Measurements from ENCODE around the gene MED12.

The MED12 gene

DNA sequence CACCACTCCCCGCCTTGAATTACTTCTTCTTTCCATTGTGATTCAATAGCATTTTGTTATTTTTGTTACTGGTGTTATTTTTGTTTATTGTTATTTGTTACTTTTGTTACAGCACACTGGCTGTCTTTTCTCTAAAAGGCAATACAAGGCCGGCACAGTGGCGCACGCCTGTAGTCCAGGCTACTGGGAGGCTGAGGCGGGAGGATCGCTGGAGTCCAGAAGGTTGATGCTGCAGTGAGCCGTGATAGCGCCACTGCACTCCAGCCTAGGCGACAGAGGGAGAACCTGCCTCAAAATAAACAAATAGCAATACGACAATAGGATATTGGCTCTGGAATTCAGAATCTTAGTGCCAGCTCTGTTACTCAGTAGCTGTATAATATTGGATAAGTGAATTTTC, 1.0 kb upstream of the MED12 start:
- no peak for DNase-seq (ENCODE audit: low read depth)
- H3K4me3 ChIP-seq (ENCODE audit: low read depth, low read length) = no peak overlapping the region
- in situ Hi-C loops (cut with HindIII; ENCODE audit: low sequenced_read_pairs) = no loop called here
- TF ChIP-seq, protein P1, sequence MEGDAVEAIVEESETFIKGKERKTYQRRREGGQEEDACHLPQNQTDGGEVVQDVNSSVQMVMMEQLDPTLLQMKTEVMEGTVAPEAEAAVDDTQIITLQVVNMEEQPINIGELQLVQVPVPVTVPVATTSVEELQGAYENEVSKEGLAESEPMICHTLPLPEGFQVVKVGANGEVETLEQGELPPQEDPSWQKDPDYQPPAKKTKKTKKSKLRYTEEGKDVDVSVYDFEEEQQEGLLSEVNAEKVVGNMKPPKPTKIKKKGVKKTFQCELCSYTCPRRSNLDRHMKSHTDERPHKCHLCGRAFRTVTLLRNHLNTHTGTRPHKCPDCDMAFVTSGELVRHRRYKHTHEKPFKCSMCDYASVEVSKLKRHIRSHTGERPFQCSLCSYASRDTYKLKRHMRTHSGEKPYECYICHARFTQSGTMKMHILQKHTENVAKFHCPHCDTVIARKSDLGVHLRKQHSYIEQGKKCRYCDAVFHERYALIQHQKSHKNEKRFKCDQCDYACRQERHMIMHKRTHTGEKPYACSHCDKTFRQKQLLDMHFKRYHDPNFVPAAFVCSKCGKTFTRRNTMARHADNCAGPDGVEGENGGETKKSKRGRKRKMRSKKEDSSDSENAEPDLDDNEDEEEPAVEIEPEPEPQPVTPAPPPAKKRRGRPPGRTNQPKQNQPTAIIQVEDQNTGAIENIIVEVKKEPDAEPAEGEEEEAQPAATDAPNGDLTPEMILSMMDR (IDR thresholded peaks at IDR 0.05; ENCODE audit: low read depth, low read length, missing control alignments) = no peak

DNA sequence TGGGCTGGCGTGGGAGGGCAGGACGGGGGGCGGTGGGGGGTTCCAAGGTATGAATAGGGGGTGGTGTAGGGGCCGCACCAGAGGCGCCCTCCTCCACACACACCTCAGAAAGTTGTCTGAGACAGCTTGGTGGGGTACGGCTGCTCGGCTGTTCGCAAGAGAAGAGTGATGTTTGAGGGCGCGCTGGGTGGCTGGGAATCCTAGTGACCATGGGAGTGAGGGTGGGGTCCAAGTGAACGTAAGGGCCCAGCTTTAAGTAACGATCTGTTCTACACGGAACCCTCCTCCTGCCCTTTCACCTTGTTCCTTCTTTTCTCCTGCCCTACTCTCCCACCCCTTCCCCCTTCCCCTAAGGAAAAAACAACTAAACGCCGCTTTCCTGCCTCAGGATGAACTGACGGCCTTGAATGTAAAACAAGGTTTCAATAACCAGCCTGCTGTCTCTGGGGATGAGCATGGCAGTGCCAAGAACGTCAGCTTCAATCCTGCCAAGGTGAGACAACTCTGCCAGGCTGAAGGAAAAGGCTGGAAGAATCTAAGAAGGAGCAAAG, 664 bp downstream of the MED12 start:
- in situ Hi-C loops (cut with HindIII; ENCODE audit: low sequenced_read_pairs) = no loop called here
- DNase-seq (ENCODE audit: low read depth) = no peak
- TF ChIP-seq, protein P1 (IDR thresholded peaks at IDR 0.05; ENCODE audit: low read depth, low read length, missing control alignments) = no peak
- peak overlapping the region; percentile 60 for H3K4me3 ChIP-seq (ENCODE audit: low read depth, low read length)

DNA sequence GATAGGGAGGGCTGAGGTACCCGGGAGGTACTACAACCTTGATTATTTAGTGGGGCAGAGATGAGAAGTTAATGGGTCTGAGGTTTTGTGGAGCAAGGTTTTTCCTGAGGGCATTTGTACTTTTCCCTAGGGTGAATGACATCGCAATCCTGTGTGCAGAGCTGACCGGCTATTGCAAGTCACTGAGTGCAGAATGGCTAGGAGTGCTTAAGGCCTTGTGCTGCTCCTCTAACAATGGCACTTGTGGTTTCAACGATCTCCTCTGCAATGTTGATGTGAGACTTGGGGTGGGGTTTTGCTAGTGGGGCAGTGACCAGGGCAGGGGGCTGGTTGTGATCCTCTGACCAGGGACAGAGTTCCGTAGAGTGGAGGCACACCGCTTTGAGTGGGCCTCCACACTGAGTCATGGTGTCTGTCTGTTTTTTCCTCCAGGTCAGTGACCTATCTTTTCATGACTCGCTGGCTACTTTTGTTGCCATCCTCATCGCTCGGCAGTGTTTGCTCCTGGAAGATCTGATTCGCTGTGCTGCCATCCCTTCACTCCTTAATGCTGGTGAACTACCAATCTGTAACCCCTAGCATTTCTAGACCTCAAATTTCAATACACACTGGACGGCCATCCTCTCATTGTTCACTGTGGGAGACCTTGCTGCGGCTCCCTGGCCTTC, 9.9 kb downstream of the MED12 start:
- DNase-seq (ENCODE audit: low read depth) = no peak
- TF ChIP-seq, protein P1 (IDR thresholded peaks at IDR 0.05; ENCODE audit: low read depth, low read length, missing control alignments) = no peak
- in situ Hi-C loops (cut with HindIII; ENCODE audit: low sequenced_read_pairs) = no loop called here

DNA sequence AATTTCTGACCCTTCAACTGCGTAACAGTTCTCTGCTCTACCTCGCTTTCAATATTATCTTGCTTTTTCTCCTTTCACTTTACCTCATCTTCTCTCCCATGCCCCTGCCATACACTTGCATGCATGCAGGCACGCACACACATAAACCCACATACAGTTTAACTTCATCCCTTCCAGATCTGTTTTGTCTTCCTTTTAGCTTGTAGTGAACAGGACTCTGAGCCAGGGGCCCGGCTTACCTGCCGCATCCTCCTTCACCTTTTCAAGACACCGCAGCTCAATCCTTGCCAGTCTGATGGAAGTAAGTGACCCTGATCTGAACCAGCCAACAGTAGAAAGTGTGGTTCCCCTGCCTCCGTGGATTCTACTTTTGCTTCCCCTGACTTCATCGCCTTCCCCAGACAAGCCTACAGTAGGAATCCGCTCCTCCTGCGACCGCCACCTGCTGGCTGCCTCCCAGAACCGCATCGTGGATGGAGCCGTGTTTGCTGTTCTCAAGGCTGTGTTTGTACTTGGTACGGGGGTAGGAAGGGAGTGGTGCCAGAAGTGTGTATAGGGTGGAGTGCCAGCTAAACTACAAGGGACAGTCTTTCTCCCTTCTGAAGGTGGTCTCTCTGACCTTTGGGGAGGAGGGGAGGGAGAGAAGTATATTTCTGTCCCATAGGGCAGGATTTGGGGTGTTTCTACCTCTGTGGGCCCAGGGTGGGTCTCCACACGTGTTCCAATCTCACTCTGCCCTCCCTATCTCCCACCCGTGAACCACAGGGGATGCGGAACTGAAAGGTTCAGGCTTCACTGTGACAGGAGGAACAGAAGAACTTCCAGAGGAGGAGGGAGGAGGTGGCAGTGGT, 10.7 kb downstream of the MED12 start:
- TF ChIP-seq, protein P1 (IDR thresholded peaks at IDR 0.05; ENCODE audit: low read depth, low read length, missing control alignments) = peak; percentile 74
- H3K4me3 ChIP-seq (ENCODE audit: low read depth, low read length) = no peak overlapping the region
- DNase-seq (ENCODE audit: low read depth) = peak; percentile 15
- in situ Hi-C loops (cut with HindIII; ENCODE audit: low sequenced_read_pairs) = no loop called here

More for the DNA sequence above, 9.9 kb downstream of the MED12 start:
- no peak overlapping the region for H3K4me3 ChIP-seq (ENCODE audit: low read depth, low read length)

DNA sequence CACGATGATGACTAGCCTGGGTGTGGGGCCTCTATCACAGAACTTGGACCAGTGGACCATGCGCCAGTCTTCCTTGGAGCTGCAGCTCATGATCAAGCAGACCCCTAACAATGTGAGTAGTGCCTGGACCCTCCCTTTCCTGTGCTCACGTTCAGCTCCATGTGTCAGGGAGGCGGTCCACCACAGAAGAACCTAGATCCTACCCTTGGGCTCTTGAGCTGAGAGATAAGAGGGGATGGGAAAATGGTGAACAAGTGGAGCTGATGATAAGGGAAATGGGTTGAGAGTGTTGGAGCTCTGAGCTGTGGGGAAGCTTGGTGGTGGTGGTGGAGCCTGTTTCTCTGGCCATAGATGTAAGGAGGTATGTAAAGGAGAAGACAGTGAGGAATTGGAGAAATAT, 13.1 kb downstream of the MED12 start:
- in situ Hi-C loops (cut with HindIII; ENCODE audit: low sequenced_read_pairs) = no loop called here
- H3K4me3 ChIP-seq (ENCODE audit: low read depth, low read length) = no peak overlapping the region
- DNase-seq (ENCODE audit: low read depth) = no peak
- TF ChIP-seq, protein P1 (IDR thresholded peaks at IDR 0.05; ENCODE audit: low read depth, low read length, missing control alignments) = no peak

DNA sequence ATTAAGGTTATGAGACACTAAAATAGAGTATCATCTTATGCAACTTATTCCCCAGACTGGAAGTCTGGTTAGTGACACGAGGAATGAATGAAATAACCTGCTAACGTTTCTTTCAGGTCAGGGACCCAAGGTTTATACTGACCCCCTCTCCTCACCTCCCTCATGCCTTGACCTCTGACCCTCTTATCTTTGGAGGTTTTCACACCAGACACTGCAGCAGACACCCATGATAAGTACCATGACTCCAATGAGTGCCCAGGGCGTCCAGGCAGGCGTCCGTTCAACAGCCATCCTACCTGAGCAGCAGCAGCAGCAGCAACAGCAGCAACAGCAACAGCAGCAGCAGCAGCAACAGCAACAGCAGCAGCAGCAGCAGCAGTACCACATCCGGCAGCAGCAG, 22.0 kb downstream of the MED12 start:
- no peak overlapping the region for H3K4me3 ChIP-seq (ENCODE audit: low read depth, low read length)
- no peak for DNase-seq (ENCODE audit: low read depth)
- in situ Hi-C loops (cut with HindIII; ENCODE audit: low sequenced_read_pairs) = no loop called here
- TF ChIP-seq, protein P1 (IDR thresholded peaks at IDR 0.05; ENCODE audit: low read depth, low read length, missing control alignments) = no peak
